SH-SY5Y (cell line): Measurements from ENCODE around the gene FAM89B.

Source experiments
- GATA2 ChIP-seq: IDR thresholded peaks from 2 replicates; pipeline ENCODE4 v1.6.1; 2011; ENCODE audit warnings: mild to moderate bottlenecking, low read depth, low read length
- GATA3 ChIP-seq: IDR thresholded peaks from 2 replicates; pipeline ENCODE4 v1.6.1; 2011; ENCODE audit warnings: low read depth, mild to moderate bottlenecking, low read length, moderate library complexity

GRCh38 chr11:65604258-65604657 is 31.9 kb downstream of the FAM89B start:
- no peak for TF ChIP-seq GATA2
- no peak for TF ChIP-seq GATA3
